ENCODE data around the gene ZNF575.

The ZNF575 gene

DNA sequence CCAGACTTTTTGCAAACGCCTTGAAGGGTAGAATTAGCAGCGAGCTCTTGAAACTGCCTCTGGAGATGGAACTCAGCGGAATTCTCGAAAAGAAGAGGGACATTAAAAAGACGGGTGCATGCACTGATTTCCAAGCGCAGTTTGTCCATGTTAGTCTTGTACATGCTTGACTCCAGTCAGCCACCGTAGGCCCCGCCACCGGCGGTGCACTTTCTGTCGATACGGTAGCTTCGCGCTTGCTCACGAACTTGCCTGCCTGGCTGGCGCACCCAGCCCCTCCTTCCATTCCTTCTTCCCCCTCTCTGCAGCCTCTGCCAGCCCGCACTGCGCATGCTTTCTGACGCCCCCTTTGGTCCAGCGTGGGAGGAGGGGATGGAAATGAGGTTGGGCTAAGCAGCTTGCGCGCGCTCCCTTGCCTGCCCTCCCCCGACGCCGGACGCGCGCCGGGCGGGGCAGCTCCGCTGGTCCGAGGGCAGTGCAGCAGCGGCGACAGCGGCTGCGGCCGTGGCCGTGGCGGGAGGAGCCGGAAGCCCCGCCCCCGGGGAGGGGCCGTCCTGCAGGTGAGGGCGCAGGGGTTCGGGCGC, at the start of gene ZNF575:
ZNF575 (plus strand) TSS at position 227 of the 584 bp plus-strand sequence. CDS start 1,235 bp downstream, outside the sequence.
- no peaks in the 10 kb centered on the region for H3K9me3 ChIP-seq (ENCODE audit: control insufficient read depth, low read depth, low read length)
- H3K4me1 ChIP-seq (ENCODE audit: control insufficient read depth, low read depth, low read length): peaks cover 11% of the 10 kb centered on the region
- H3K4me3 ChIP-seq (ENCODE audit: low read length): peak within 1 kb of the TSS; percentile 71
- peak within 1 kb of the TSS; percentile 41 for H3K9ac ChIP-seq (ENCODE audit: low read length)
- no peak within 1 kb of the TSS for H3K27ac ChIP-seq (ENCODE audit: low read length)
- no peaks in the 10 kb centered on the region for H3K36me3 ChIP-seq (ENCODE audit: control insufficient read depth, low read depth, low read length)
- peaks cover 7% of the 10 kb centered on the region for H3K27me3 ChIP-seq (ENCODE audit: control insufficient read depth, insufficient read depth, low read length)

- Histone ChIP-seq H3K9me3 (ENCODE audit: control insufficient read depth, low read depth, low read length) (no peaks in the 10 kb centered on the region), H3K27me3 (ENCODE audit: control insufficient read depth, insufficient read depth, low read length) (no peaks in the 10 kb centered on the region)
Observed at GRCh38 chr19:43483281-43483680, 49.7 kb upstream of the ZNF575 start.

GRCh38 chr19:43485951-43486350, 47.0 kb upstream of the ZNF575 start:
- Histone ChIP-seq H3K36me3 (ENCODE audit: control insufficient read depth, low read depth, low read length) (no peaks in the 10 kb centered on the region), H3K27ac (ENCODE audit: low read length) (no peak overlapping the region), H3K4me3 (ENCODE audit: low read length) (no peak overlapping the region), H3K4me1 (ENCODE audit: control insufficient read depth, low read depth, low read length) (no peaks in the 10 kb centered on the region), H3K9me3 (ENCODE audit: control insufficient read depth, low read depth, low read length) (no peaks in the 10 kb centered on the region), H3K9ac (ENCODE audit: low read length) (no peak overlapping the region), H3K27me3 (ENCODE audit: control insufficient read depth, insufficient read depth, low read length) (no peaks in the 10 kb centered on the region)

More at GRCh38 chr19:43483281-43483680, 49.7 kb upstream of the ZNF575 start:
- Histone ChIP-seq H3K4me3 (ENCODE audit: low read length) (no peak overlapping the region), H3K4me1 (ENCODE audit: control insufficient read depth, low read depth, low read length) (no peaks in the 10 kb centered on the region), H3K27ac (ENCODE audit: low read length) (no peak overlapping the region), H3K36me3 (ENCODE audit: control insufficient read depth, low read depth, low read length) (no peaks in the 10 kb centered on the region), H3K9ac (ENCODE audit: low read length) (no peak overlapping the region)

DNA sequence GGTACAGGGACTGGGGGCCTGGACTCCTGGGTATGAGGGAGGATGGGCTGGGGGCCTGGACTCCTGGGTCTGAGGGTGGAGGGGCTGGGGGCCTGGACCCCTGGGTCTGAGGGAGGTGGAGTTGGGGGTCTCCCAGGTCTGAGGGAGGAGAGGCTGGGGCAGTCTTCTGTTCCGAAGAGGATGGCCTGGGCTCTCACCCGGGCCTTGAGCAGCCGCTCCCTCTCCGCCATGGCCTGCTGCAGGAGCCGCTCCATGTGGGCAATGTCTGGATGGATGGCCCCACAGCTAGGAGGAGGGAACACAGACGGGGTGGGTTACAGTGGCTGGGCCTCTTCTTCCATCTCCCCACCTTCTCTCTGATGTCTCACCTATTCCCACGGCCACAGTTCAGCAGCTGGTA, 46.6 kb upstream of the ZNF575 start:
- no peak overlapping the region for H3K9ac ChIP-seq (ENCODE audit: low read length)
- no peaks in the 10 kb centered on the region for H3K9me3 ChIP-seq (ENCODE audit: control insufficient read depth, low read depth, low read length)
- H3K27ac ChIP-seq (ENCODE audit: low read length): no peak overlapping the region
- H3K36me3 ChIP-seq (ENCODE audit: control insufficient read depth, low read depth, low read length): no peaks in the 10 kb centered on the region
- no peaks in the 10 kb centered on the region for H3K27me3 ChIP-seq (ENCODE audit: control insufficient read depth, insufficient read depth, low read length)
- H3K4me1 ChIP-seq (ENCODE audit: control insufficient read depth, low read depth, low read length): no peaks in the 10 kb centered on the region
- no peak overlapping the region for H3K4me3 ChIP-seq (ENCODE audit: low read length)

GRCh38 chr19:43488179-43488578, 44.8 kb upstream of the ZNF575 start:
- H3K4me3 ChIP-seq (ENCODE audit: low read length): no peak overlapping the region
- no peak overlapping the region for H3K9ac ChIP-seq (ENCODE audit: low read length)
- no peaks in the 10 kb centered on the region for H3K27me3 ChIP-seq (ENCODE audit: control insufficient read depth, insufficient read depth, low read length)
- H3K36me3 ChIP-seq (ENCODE audit: control insufficient read depth, low read depth, low read length): no peaks in the 10 kb centered on the region
- H3K27ac ChIP-seq (ENCODE audit: low read length): no peak overlapping the region
- H3K4me1 ChIP-seq (ENCODE audit: control insufficient read depth, low read depth, low read length): no peaks in the 10 kb centered on the region
- H3K9me3 ChIP-seq (ENCODE audit: control insufficient read depth, low read depth, low read length): no peaks in the 10 kb centered on the region

GRCh38 chr19:43489310-43489709, 43.7 kb upstream of the ZNF575 start:
- Histone ChIP-seq H3K27ac (ENCODE audit: low read length) (no peak overlapping the region), H3K9me3 (ENCODE audit: control insufficient read depth, low read depth, low read length) (no peaks in the 10 kb centered on the region), H3K36me3 (ENCODE audit: control insufficient read depth, low read depth, low read length) (no peaks in the 10 kb centered on the region), H3K4me3 (ENCODE audit: low read length) (no peak overlapping the region), H3K9ac (ENCODE audit: low read length) (no peak overlapping the region), H3K4me1 (ENCODE audit: control insufficient read depth, low read depth, low read length) (no peaks in the 10 kb centered on the region), H3K27me3 (ENCODE audit: control insufficient read depth, insufficient read depth, low read length) (no peaks in the 10 kb centered on the region)

DNA sequence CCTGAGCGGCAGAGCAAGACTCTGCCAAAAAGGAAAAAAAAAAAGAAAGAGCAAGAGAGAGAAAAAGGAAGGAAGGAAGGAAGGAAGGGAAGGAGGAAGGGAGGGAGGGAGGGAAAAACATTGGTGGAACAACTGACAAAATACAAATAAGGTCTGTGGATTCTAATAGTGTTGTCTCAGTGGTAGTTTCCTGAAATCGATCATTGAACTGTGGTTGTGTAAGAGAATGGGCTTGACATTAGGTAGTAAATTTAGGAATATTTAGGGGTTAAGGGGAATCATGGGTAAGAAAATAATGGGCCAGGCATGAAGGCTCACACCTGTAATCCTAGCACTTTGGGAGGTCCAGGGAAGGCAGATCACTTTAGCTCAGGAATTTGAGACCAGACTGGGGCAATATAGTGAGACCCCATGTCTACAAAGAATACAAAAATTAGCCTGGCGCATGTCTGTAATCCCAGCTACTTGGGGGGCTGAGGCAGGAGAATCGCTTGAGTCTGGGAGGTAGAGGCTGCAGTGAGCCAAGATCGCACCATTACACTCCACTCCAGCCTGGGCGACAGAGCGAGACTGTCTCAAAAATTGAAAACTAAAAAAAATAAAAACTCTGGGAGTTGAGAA, 42.9 kb upstream of the ZNF575 start:
- no peaks in the 10 kb centered on the region for H3K4me1 ChIP-seq (ENCODE audit: control insufficient read depth, low read depth, low read length)
- H3K27me3 ChIP-seq (ENCODE audit: control insufficient read depth, insufficient read depth, low read length): no peaks in the 10 kb centered on the region
- H3K36me3 ChIP-seq (ENCODE audit: control insufficient read depth, low read depth, low read length): no peaks in the 10 kb centered on the region
- no peak overlapping the region for H3K27ac ChIP-seq (ENCODE audit: low read length)
- no peaks in the 10 kb centered on the region for H3K9me3 ChIP-seq (ENCODE audit: control insufficient read depth, low read depth, low read length)
- H3K9ac ChIP-seq (ENCODE audit: low read length): no peak overlapping the region
- H3K4me3 ChIP-seq (ENCODE audit: low read length): no peak overlapping the region

DNA sequence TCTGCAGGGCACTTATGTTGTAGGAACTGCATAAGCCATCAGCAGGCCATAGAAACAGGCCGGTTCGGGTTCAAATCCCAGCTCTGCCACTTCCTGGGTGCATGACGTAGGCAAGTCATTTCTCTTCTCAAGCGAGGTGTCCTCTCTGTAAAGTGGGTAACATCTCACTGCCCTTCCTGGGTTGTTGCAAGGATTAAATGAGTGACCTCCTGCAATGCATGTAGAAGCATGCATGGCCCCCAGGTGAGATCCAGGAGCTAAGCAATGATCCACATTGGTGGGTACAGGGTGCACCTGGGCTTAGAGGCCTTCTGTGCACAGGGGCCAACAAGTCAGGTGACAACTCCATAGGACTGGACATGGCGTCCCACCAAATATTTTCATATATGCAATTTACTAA, 42.2 kb upstream of the ZNF575 start:
- no peaks in the 10 kb centered on the region for H3K36me3 ChIP-seq (ENCODE audit: control insufficient read depth, low read depth, low read length)
- H3K27ac ChIP-seq (ENCODE audit: low read length): no peak overlapping the region
- H3K4me3 ChIP-seq (ENCODE audit: low read length): no peak overlapping the region
- H3K4me1 ChIP-seq (ENCODE audit: control insufficient read depth, low read depth, low read length): no peaks in the 10 kb centered on the region
- no peaks in the 10 kb centered on the region for H3K27me3 ChIP-seq (ENCODE audit: control insufficient read depth, insufficient read depth, low read length)
- H3K9me3 ChIP-seq (ENCODE audit: control insufficient read depth, low read depth, low read length): no peaks in the 10 kb centered on the region
- no peak overlapping the region for H3K9ac ChIP-seq (ENCODE audit: low read length)

GRCh38 chr19:43495082-43495481, 37.9 kb upstream of the ZNF575 start:
- no peak overlapping the region for H3K9ac ChIP-seq (ENCODE audit: low read length)
- no peaks in the 10 kb centered on the region for H3K4me1 ChIP-seq (ENCODE audit: control insufficient read depth, low read depth, low read length)
- H3K4me3 ChIP-seq (ENCODE audit: low read length): no peak overlapping the region
- no peak overlapping the region for H3K27ac ChIP-seq (ENCODE audit: low read length)
- no peaks in the 10 kb centered on the region for H3K36me3 ChIP-seq (ENCODE audit: control insufficient read depth, low read depth, low read length)
- no peaks in the 10 kb centered on the region for H3K9me3 ChIP-seq (ENCODE audit: control insufficient read depth, low read depth, low read length)
- no peaks in the 10 kb centered on the region for H3K27me3 ChIP-seq (ENCODE audit: control insufficient read depth, insufficient read depth, low read length)

DNA sequence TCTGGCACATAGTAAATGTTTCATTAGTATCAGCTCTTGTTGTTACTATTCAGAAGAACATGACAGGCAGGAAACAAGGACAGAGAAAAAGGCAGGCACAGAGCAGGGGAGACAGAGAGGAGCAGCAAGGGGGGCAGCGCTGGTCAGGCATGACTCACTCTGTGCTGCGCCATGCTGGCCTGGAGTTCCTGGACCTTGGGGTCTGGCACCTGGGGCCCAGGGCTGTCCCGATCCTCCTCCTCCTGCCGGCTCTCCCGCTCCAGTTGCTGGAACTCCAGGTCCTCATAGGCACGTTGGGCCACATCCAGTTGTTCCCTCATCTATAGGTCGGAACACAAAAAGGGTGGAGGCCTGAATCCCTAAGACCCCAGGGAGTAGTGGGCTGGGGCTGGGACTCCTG, 36.0 kb upstream of the ZNF575 start:
- Histone ChIP-seq H3K27me3 (ENCODE audit: control insufficient read depth, insufficient read depth, low read length) (peaks cover 10% of the 10 kb centered on the region), H3K36me3 (ENCODE audit: control insufficient read depth, low read depth, low read length) (no peaks in the 10 kb centered on the region), H3K27ac (ENCODE audit: low read length) (no peak overlapping the region), H3K9ac (ENCODE audit: low read length) (no peak overlapping the region), H3K4me3 (ENCODE audit: low read length) (no peak overlapping the region), H3K9me3 (ENCODE audit: control insufficient read depth, low read depth, low read length) (no peaks in the 10 kb centered on the region), H3K4me1 (ENCODE audit: control insufficient read depth, low read depth, low read length) (no peaks in the 10 kb centered on the region)

DNA sequence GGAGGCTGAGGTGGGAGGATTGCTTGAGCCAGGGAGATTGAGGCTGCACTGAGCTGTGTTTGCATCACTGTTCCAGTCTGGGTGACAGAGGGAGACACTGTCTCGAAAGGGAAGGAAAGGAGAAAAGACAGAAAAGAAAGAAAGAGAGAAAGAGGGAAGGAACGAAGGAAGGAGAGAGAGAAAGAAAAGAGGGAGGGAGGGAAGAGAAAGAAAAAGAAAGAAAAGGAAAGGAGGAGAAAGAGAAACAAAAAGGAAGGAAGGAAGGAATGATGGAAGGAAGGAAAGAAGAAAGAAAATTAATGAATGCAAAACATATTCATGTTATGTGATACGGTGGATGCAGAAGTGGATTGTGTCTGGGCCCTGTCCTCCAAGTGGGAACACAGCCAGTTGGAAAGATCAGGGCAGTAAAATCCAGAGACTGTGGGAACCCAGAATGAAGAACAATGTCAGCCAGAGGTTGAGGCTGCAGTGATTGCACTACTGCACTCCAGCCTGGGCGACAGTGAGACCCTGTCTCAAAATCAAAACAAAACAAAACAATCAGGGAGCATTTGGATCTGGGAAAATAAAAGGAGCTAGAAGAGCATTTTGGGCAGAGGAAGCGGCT, 34.6 kb upstream of the ZNF575 start:
- Histone ChIP-seq H3K27me3 (ENCODE audit: control insufficient read depth, insufficient read depth, low read length) (peaks cover 24% of the 10 kb centered on the region), H3K4me1 (ENCODE audit: control insufficient read depth, low read depth, low read length) (peaks cover 1% of the 10 kb centered on the region), H3K4me3 (ENCODE audit: low read length) (no peak overlapping the region), H3K9ac (ENCODE audit: low read length) (no peak overlapping the region), H3K27ac (ENCODE audit: low read length) (no peak overlapping the region), H3K9me3 (ENCODE audit: control insufficient read depth, low read depth, low read length) (no peaks in the 10 kb centered on the region), H3K36me3 (ENCODE audit: control insufficient read depth, low read depth, low read length) (no peaks in the 10 kb centered on the region)

GRCh38 chr19:43499042-43499441, 33.9 kb upstream of the ZNF575 start:
- peaks cover 29% of the 10 kb centered on the region for H3K27me3 ChIP-seq (ENCODE audit: control insufficient read depth, insufficient read depth, low read length)
- peaks cover 4% of the 10 kb centered on the region for H3K4me1 ChIP-seq (ENCODE audit: control insufficient read depth, low read depth, low read length)
- no peak overlapping the region for H3K9ac ChIP-seq (ENCODE audit: low read length)
- no peaks in the 10 kb centered on the region for H3K9me3 ChIP-seq (ENCODE audit: control insufficient read depth, low read depth, low read length)
- no peak overlapping the region for H3K4me3 ChIP-seq (ENCODE audit: low read length)
- H3K27ac ChIP-seq (ENCODE audit: low read length): no peak overlapping the region
- no peaks in the 10 kb centered on the region for H3K36me3 ChIP-seq (ENCODE audit: control insufficient read depth, low read depth, low read length)
